ENCODE results near the gene SIM2.

- TF ChIP-seq ELF4 (IDR thresholded peaks at IDR 0.05) (no peak), FOXM1 (IDR thresholded peaks at IDR 0.05; ENCODE audit: borderline replicate concordance) (no peak), FOXK2 (IDR thresholded peaks at IDR 0.05) (no peak), SP1 (IDR thresholded peaks at IDR 0.05) (no peak), ARNT (IDR thresholded peaks at IDR 0.05) (no peak), HDGF (IDR thresholded peaks at IDR 0.05; ENCODE audit: borderline replicate concordance) (no peak), SUZ12 (IDR thresholded peaks at IDR 0.05) (no peak), BHLHE40 (IDR thresholded peaks at IDR 0.05; ENCODE audit: borderline replicate concordance) (no peak), PKNOX1 (IDR thresholded peaks at IDR 0.05) (no peak), CTBP1 (IDR thresholded peaks at IDR 0.05; ENCODE audit: borderline replicate concordance) (no peak), ZNF384 (IDR thresholded peaks at IDR 0.05) (no peak), L3MBTL2 (conservative IDR thresholded peaks at IDR 0.05) (no peak), TARDBP (IDR thresholded peaks at IDR 0.05) (no peak), NFRKB (IDR thresholded peaks at IDR 0.05) (no peak)
Measured at GRCh38 chr21:36732761-36733160, 33.8 kb downstream of the SIM2 start.

All from HEK293T (cell line).